ENCODE data around the gene PHLDA1. TPM values are rescaled to one million over a fixed set of nuclear protein-coding genes. Genes with fewer than 3 reads are reported as not detected.

Gene PHLDA1
- total and polyA plus RNA-seq, 4 donors = 2.8 to 11.5 (median 5.7) TPM

DNA sequence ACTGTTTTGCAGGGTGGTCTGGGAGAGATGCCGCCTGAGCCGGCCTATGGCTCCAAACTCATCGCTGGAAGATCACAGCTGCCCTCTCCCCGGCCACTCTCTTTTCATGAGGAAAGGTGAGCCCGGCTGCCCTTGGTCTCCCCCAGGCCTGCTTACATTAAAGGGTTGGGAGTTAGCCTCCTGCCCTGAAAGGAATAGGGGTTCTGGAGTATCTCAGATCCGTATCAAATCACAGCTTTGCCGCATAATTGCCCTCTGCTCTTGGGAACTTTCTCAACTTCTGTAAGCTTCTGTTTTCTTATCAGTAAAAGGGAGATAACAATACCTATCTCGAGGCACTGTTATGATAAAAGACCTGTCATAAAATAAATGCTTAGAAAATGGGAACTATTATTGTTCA, 17.6 kb downstream of the PHLDA1 start (continued):
- TF ChIP-seq, protein P1, sequence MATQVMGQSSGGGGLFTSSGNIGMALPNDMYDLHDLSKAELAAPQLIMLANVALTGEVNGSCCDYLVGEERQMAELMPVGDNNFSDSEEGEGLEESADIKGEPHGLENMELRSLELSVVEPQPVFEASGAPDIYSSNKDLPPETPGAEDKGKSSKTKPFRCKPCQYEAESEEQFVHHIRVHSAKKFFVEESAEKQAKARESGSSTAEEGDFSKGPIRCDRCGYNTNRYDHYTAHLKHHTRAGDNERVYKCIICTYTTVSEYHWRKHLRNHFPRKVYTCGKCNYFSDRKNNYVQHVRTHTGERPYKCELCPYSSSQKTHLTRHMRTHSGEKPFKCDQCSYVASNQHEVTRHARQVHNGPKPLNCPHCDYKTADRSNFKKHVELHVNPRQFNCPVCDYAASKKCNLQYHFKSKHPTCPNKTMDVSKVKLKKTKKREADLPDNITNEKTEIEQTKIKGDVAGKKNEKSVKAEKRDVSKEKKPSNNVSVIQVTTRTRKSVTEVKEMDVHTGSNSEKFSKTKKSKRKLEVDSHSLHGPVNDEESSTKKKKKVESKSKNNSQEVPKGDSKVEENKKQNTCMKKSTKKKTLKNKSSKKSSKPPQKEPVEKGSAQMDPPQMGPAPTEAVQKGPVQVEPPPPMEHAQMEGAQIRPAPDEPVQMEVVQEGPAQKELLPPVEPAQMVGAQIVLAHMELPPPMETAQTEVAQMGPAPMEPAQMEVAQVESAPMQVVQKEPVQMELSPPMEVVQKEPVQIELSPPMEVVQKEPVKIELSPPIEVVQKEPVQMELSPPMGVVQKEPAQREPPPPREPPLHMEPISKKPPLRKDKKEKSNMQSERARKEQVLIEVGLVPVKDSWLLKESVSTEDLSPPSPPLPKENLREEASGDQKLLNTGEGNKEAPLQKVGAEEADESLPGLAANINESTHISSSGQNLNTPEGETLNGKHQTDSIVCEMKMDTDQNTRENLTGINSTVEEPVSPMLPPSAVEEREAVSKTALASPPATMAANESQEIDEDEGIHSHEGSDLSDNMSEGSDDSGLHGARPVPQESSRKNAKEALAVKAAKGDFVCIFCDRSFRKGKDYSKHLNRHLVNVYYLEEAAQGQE (IDR thresholded peaks at IDR 0.05) = no peak
- TF ChIP-seq SP1 (IDR thresholded peaks at IDR 0.05) (no peak), RAD21 (IDR thresholded peaks at IDR 0.05) (no peak), FOXA1 (IDR thresholded peaks at IDR 0.05) (no peak), JUND (IDR thresholded peaks at IDR 0.05) (no peak)
- TF ChIP-seq, protein P2, sequence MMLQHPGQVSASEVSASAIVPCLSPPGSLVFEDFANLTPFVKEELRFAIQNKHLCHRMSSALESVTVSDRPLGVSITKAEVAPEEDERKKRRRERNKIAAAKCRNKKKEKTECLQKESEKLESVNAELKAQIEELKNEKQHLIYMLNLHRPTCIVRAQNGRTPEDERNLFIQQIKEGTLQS (IDR thresholded peaks at IDR 0.05) = no peak

DNA sequence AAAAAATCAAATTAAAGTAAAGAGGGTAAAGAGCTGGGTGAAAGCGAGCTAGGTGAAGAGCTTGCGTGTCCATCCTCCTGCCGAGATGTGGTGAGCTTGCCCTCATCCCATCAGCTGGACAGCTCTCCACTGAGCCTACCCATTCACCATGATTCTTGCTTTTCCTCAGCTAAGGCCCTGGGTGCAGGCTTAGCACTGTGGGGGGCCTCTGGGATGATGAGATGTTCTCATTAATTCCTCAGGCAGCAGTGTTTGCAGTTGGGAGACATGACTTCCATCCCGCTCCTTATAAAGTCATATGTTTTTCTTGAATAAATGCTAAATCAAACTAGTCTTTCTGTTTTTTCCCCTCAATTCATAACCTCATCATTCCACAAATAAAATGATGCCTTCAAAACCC, 18.0 kb downstream of the PHLDA1 start:
- TF ChIP-seq JUND (IDR thresholded peaks at IDR 0.05) (no peak), HNF4A (conservative IDR thresholded peaks at IDR 0.05) (no peak), EGR1 (IDR thresholded peaks at IDR 0.05; ENCODE audit: low read depth in 2 of 2) (no peak)
- H3K4me1 ChIP-seq (ENCODE audit: control insufficient read depth in 4 of 4, insufficient read depth in 4 of 4, low read length in 3 of 4) = no peaks in the 10 kb centered on the region

DNA sequence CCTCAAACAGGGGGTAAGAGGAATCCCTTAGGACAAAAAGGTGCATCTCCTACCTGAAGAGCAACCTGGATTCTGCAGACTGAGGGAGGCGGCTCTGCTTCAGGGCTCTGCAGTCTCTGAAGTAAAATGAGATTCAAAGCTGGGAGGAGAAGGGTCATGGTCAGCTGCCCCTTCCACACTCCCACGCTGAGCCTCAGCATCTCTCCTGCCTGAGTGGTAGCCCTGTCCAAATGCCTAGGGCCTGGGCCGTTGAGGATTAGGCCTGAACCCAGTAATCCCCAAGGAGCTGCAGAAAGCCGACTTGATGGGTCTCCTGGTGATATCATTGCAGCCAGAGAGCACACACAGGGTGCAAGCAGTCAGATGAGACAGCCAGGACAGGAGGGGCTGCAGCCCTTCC, 18.9 kb downstream of the PHLDA1 start:
- TF ChIP-seq, protein P3, sequence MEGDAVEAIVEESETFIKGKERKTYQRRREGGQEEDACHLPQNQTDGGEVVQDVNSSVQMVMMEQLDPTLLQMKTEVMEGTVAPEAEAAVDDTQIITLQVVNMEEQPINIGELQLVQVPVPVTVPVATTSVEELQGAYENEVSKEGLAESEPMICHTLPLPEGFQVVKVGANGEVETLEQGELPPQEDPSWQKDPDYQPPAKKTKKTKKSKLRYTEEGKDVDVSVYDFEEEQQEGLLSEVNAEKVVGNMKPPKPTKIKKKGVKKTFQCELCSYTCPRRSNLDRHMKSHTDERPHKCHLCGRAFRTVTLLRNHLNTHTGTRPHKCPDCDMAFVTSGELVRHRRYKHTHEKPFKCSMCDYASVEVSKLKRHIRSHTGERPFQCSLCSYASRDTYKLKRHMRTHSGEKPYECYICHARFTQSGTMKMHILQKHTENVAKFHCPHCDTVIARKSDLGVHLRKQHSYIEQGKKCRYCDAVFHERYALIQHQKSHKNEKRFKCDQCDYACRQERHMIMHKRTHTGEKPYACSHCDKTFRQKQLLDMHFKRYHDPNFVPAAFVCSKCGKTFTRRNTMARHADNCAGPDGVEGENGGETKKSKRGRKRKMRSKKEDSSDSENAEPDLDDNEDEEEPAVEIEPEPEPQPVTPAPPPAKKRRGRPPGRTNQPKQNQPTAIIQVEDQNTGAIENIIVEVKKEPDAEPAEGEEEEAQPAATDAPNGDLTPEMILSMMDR (IDR thresholded peaks at IDR 0.05; ENCODE audit: low read depth, low read length, missing input control) = no peak

More for the DNA sequence above, 18.0 kb downstream of the PHLDA1 start:
- DNase-seq (ENCODE audit: low spot score) = no peak
- Histone ChIP-seq H3K9ac (ENCODE audit: low read depth in 1 of 2, low read length in 2 of 2) (no peak overlapping the region), H3K4me3 (ENCODE audit: low read depth in 1 of 3, low read length in 3 of 3) (no peak overlapping the region), H3K36me3 (ENCODE audit: control insufficient read depth in 4 of 4, insufficient read depth in 3 of 4, low read depth in 1 of 4, low read length in 3 of 4) (peaks cover 0 to 1% (median 0%) of the 10 kb centered on the region in 4 donors), H3K27ac (ENCODE audit: low read depth in 1 of 2, low read length in 2 of 2) (no peak overlapping the region), H3K27me3 (ENCODE audit: control insufficient read depth in 4 of 4, insufficient read depth in 4 of 4, low read length in 3 of 4) (no peaks in the 10 kb centered on the region), H3K9me3 (ENCODE audit: control insufficient read depth in 4 of 4, low read length in 3 of 4) (no peaks in the 10 kb centered on the region)
- WGBS = 98% methylated on average over 4 of the region's 4 CpGs

More for the DNA sequence above, 18.9 kb downstream of the PHLDA1 start:
- H3K36me3 ChIP-seq (ENCODE audit: control insufficient read depth in 4 of 4, insufficient read depth in 3 of 4, low read depth in 1 of 4, low read length in 3 of 4) = peaks cover 0 to 1% (median 0%) of the 10 kb centered on the region in 4 donors
- H3K4me1 ChIP-seq (ENCODE audit: control insufficient read depth in 4 of 4, insufficient read depth in 4 of 4, low read length in 3 of 4) = no peaks in the 10 kb centered on the region
- WGBS = 96% methylated on average over 4 of the region's 4 CpGs
- DNase-seq (ENCODE audit: low spot score) = no peak
- H3K4me3 ChIP-seq (ENCODE audit: low read depth in 1 of 3, low read length in 3 of 3) = no peak overlapping the region
- no peak overlapping the region for H3K9ac ChIP-seq (ENCODE audit: low read depth in 1 of 2, low read length in 2 of 2)
- H3K27ac ChIP-seq (ENCODE audit: low read depth in 1 of 2, low read length in 2 of 2) = no peak overlapping the region
- H3K9me3 ChIP-seq (ENCODE audit: control insufficient read depth in 4 of 4, low read length in 3 of 4) = no peaks in the 10 kb centered on the region
- H3K27me3 ChIP-seq (ENCODE audit: control insufficient read depth in 4 of 4, insufficient read depth in 4 of 4, low read length in 3 of 4) = no peaks in the 10 kb centered on the region

Measured in liver (tissue), 9 donors.